A204.1 (cell line): ENCODE data around the gene PI4KB.

Experiments
- FAIRE-seq: peaks from 2 replicates; lab custom pipeline; 2012; peaks lifted over from hg19 to GRCh38; lab: Jason Lieb, UNC

The PI4KB gene

GRCh38 chr1:151346082-151346768, 19.0 kb upstream of the PI4KB start:
- no peak for FAIRE-seq

- no peak for FAIRE-seq
Observed at GRCh38 chr1:151344291-151344690, 17.1 kb upstream of the PI4KB start.

- no peak for FAIRE-seq
Observed at GRCh38 chr1:151343587-151343986, 16.4 kb upstream of the PI4KB start.

GRCh38 chr1:151342569-151342968, 15.4 kb upstream of the PI4KB start:
- no peak for FAIRE-seq

- FAIRE-seq = no peak
Observed at GRCh38 chr1:151342021-151342420, 14.8 kb upstream of the PI4KB start.

- FAIRE-seq = peak; percentile 87
Observed at GRCh38 chr1:151340870-151341754, 13.9 kb upstream of the PI4KB start.

GRCh38 chr1:151336556-151336955, 9.3 kb upstream of the PI4KB start:
- FAIRE-seq = no peak

- FAIRE-seq = no peak
Observed at GRCh38 chr1:151334822-151335221, 7.6 kb upstream of the PI4KB start.

GRCh38 chr1:151327903-151328674, 873 bp upstream of the PI4KB start:
- no peak for FAIRE-seq

GRCh38 chr1:151326619-151327222, 495 bp downstream of the PI4KB start:
- FAIRE-seq = no peak

- no peak for FAIRE-seq
Observed at GRCh38 chr1:151325646-151326429, 1.4 kb downstream of the PI4KB start.

GRCh38 chr1:151325231-151325630, 2.0 kb downstream of the PI4KB start:
- FAIRE-seq = no peak

GRCh38 chr1:151324390-151324930, 2.8 kb downstream of the PI4KB start:
- FAIRE-seq = no peak

- no peak for FAIRE-seq
Observed at GRCh38 chr1:151318975-151319374, 8.2 kb downstream of the PI4KB start.

- no peak for FAIRE-seq
Observed at GRCh38 chr1:151315565-151316235, 11.5 kb downstream of the PI4KB start.

- no peak for FAIRE-seq
Observed at GRCh38 chr1:151314137-151314875, 12.9 kb downstream of the PI4KB start.

GRCh38 chr1:151313501-151313900, 13.7 kb downstream of the PI4KB start:
- FAIRE-seq = no peak

GRCh38 chr1:151312826-151313225, 14.4 kb downstream of the PI4KB start:
- FAIRE-seq = no peak

GRCh38 chr1:151312411-151312810, 14.8 kb downstream of the PI4KB start:
- no peak for FAIRE-seq
